T-cell (primary cell): ENCODE results near the gene PYGB. TPM values are rescaled to one million over a fixed set of nuclear protein-coding genes. Genes with fewer than 3 reads are reported as not detected.

ENCODE experiments used
- ATAC-seq, 4 experiments: fragments of 200-7000 bp in 3 of 4; fragments of 150-1000 bp in 1 of 4; cut with Tn5 transposase; replicated peaks in 1 of 4; 1 replicate in 3 of 4; 2 replicates in 1 of 4; pipeline ENCODE4 v1.10.0; 2021; ENCODE audit warnings: moderate library complexity in 3 of 4, mild to moderate bottlenecking in 2 of 4, moderate number of reproducible peaks in 1 of 4
- CTCF ChIA-PET, 2 donors: fragments of 300-600 bp; sonication (Branson Sonifier 250); formaldehyde crosslinking; loops; one replicate each; lab custom pipeline; 2022; ENCODE audit warnings: antibody characterized with exemption in 2 of 2; lab: Charles Lee
- POLR2A ChIA-PET, 2 donors: fragments of 300-600 bp; sonication (Branson Sonifier 250); formaldehyde crosslinking; loops; one replicate each; lab custom pipeline; 2022; ENCODE audit warnings: antibody characterized with exemption in 2 of 2; lab: Charles Lee
- DNase-seq, 35 experiments: peaks; one replicate each; pipeline versions ENCODE4 v3.0.0 to v3.0.0-alpha.2; 2013 to 2023
- H3K27ac ChIP-seq: one replicate; pipeline ENCODE4 v1.5.1; 2013; ENCODE audit warnings: low read length
- H3K27me3 ChIP-seq, 2 experiments: replicated peaks in 1 of 2; 1 replicate in 1 of 2; 2 replicates in 1 of 2; pipeline versions ENCODE4 v1.6.1 to v1.7.0; 2013; ENCODE audit warnings: low read length in 1 of 2, mixed read lengths in 1 of 2; ENCODE audit not compliant: control insufficient read depth in 2 of 2, insufficient read depth in 2 of 2; ENCODE audit errors: extremely low read depth in 1 of 2
- H3K36me3 ChIP-seq, 2 donors: 1 replicate in 1 of 2; 2 replicates in 1 of 2; pipeline versions ENCODE4 v1.6.1 to v1.7.0; 2013; ENCODE audit warnings: low read length in 1 of 2; ENCODE audit not compliant: control insufficient read depth in 2 of 2, insufficient read depth in 1 of 2; ENCODE audit errors: extremely low read depth in 1 of 2
- H3K4me1 ChIP-seq, 2 experiments: 1 replicate in 1 of 2; 2 replicates in 1 of 2; pipeline versions ENCODE4 v1.6.1 to v1.7.0; 2013; ENCODE audit warnings: low read length in 2 of 2, mixed read lengths in 1 of 2; ENCODE audit not compliant: insufficient read depth in 2 of 2, control insufficient read depth in 1 of 2; ENCODE audit errors: extremely low read depth in 1 of 2
- H3K4me3 ChIP-seq, 2 donors: 1 replicate in 1 of 2; 2 replicates in 1 of 2; pipeline versions ENCODE4 v1.5.1 to v1.7.0; 2013; ENCODE audit warnings: mild to moderate bottlenecking in 2 of 2, low read length in 1 of 2, moderate library complexity in 1 of 2; ENCODE audit not compliant: control insufficient read depth in 1 of 2; ENCODE audit errors: extremely low read depth in 1 of 2
- H3K9me3 ChIP-seq: 2 replicates; pipeline ENCODE4 v1.7.0; 2013
- H3K27ac Mint-ChIP-seq, 2 donors: one replicate each; pipeline ENCODE4 v1.8.0; 2020 to 2021; ENCODE audit warnings: mild to moderate bottlenecking in 2 of 2, mixed read lengths in 2 of 2
- H3K27me3 Mint-ChIP-seq, 2 donors: one replicate each; pipeline ENCODE4 v1.8.0; 2021 to 2022; ENCODE audit warnings: mixed read lengths in 2 of 2
- H3K36me3 Mint-ChIP-seq: one replicate; pipeline ENCODE4 v1.8.0; 2021; ENCODE audit warnings: mixed read lengths
- H3K4me1 Mint-ChIP-seq, 3 donors: one replicate each; pipeline ENCODE4 v1.8.0; 2020 to 2022; ENCODE audit warnings: mixed read lengths in 3 of 3, mild to moderate bottlenecking in 1 of 3
- H3K4me3 Mint-ChIP-seq, 3 donors: one replicate each; pipeline ENCODE4 v1.8.0; 2020 to 2022; ENCODE audit warnings: mild to moderate bottlenecking in 3 of 3, mixed read lengths in 3 of 3, moderate library complexity in 3 of 3
- H3K9me3 Mint-ChIP-seq, 3 donors: one replicate each; pipeline ENCODE4 v1.8.0; 2020 to 2022; ENCODE audit warnings: mixed read lengths in 3 of 3
- WGBS: methylation state at CpG from one replicate; pipeline ENCODE4 v1.1.5; 2013; ENCODE audit warnings: missing lambda C conversion rate; ENCODE audit not compliant: insufficient coverage; 5-methylcytosine and 5-hydroxymethylcytosine counted together
- total RNA-seq, 35 experiments: library from RNA in 6 of 35; stranded (reverse) in 6 of 35; fragments of 120-200 nt in 1 of 35; gene quantifications; one replicate each; pipeline versions ENCODE4 v1.2.1 to v1.2.4 and lab custom pipeline; 2013 to 2026

PYGB gene
- total RNA-seq, 5 donors from 2014 or later (not counting 1 experiment from before 2014, with no cell fraction given), result 29.7 to 53.4 (median 36.5) TPM

- Histone ChIP-seq H3K9me3 (no peaks in the 10 kb centered on the region), H3K27ac (peak overlapping the region; percentile 38), H3K4me1 (peaks cover 14 to 29% of the 10 kb centered on the region in 2 experiments), H3K27me3 (peaks cover 0 to 14% of the 10 kb centered on the region in 2 experiments), H3K4me3 (peak overlapping the region; percentile 75 to 100), H3K36me3 (no peaks in the 10 kb centered on the region)
- ChIA-PET POLR2A (no interaction called here), CTCF (interaction anchor here (1.1 to 1.5 kb wide), 4 partner anchors 47 to 253 kb away, joined by 3 to 4 read pairs (median 3); partner anchors contain the start of gene GINS1 (in 1 of the 2))
- DNase-seq, result peak in 7 of 35 experiments; percentile 4 to 39 (median 12)
- 20% methylated on average over 23 of the region's 24 CpGs for WGBS
- Mint-ChIP-seq H3K4me1 (peaks cover 41 to 48% (median 43%) of the 10 kb centered on the region in 3 donors), H3K4me3 (peak overlapping the region; percentile 92 to 94 (median 92)), H3K36me3 (no peaks in the 10 kb centered on the region), H3K9me3 (no peaks in the 10 kb centered on the region), H3K27me3 (peaks cover 3 to 6% of the 10 kb centered on the region in 2 donors), H3K27ac (peak overlapping the region; percentile 67 to 79)
- peak in 2 of 4 experiments; percentile 0 to 1 for ATAC-seq
Observed at GRCh38 chr20:25247000-25247517, 826 bp upstream of the PYGB start.

- H3K27me3 Mint-ChIP-seq, result peaks cover 0 to 1% of the 10 kb centered on the region in 2 donors
- ATAC-seq (peak; percentile 28 to 52 (median 38)), DNase-seq (peak in 7 of 35 experiments; percentile 6 to 26 (median 9))
- ChIA-PET POLR2A (interaction anchor here in 1 of 2 donors (0.5 kb wide), 1 partner anchor 167 kb away, joined by 9 read pairs; no protein-coding TSS in a partner anchor), CTCF (interaction anchor here in 1 of 2 donors (1.0 to 1.5 kb wide), 4 partner anchors 13 to 254 kb away, joined by 3 to 4 read pairs (median 4); partner anchors contain the start of gene GINS1)
- Histone ChIP-seq H3K27ac (peak overlapping the region; percentile 38), H3K9me3 (no peaks in the 10 kb centered on the region), H3K27me3 (peaks cover 0 to 9% of the 10 kb centered on the region in 2 experiments), H3K4me3 (peak overlapping the region; percentile 75 to 100), H3K4me1 (peaks cover 14 to 29% of the 10 kb centered on the region in 2 experiments), H3K36me3 (peaks cover 0 to 1% of the 10 kb centered on the region in 2 donors)
- no peaks in the 10 kb centered on the region for H3K9me3 Mint-ChIP-seq
- H3K4me1 Mint-ChIP-seq, result peaks cover 44 to 52% (median 47%) of the 10 kb centered on the region in 3 donors
- H3K4me3 Mint-ChIP-seq, result peak overlapping the region; percentile 92 to 94 (median 92)
- H3K36me3 Mint-ChIP-seq, result no peaks in the 10 kb centered on the region
- peak overlapping the region in 1 of 2 donors; percentile 79 for H3K27ac Mint-ChIP-seq
- under 1% methylated on average over 35 of the region's 37 CpGs for WGBS
Observed at GRCh38 chr20:25247518-25247955, 348 bp upstream of the PYGB start.

- H3K27ac ChIP-seq, result no peak overlapping the region
- no peak for ATAC-seq
- CTCF ChIA-PET, result interaction anchor here in 1 of 2 donors (0.6 to 1.4 kb wide), 2 partner anchors 150 to 255 kb away, joined by 3 to 4 read pairs; no protein-coding TSS in a partner anchor
- no peaks in the 10 kb centered on the region for H3K9me3 ChIP-seq
- H3K4me1 Mint-ChIP-seq, result peaks cover 44 to 53% (median 50%) of the 10 kb centered on the region in 3 donors
- H3K4me1 ChIP-seq, result peaks cover 14 to 29% of the 10 kb centered on the region in 2 experiments
- DNase-seq, result peak in 3 of 35 experiments; percentile 6 to 21 (median 6)
- 0% methylated on average over 3 of the region's 6 CpGs for WGBS
- POLR2A ChIA-PET, result no interaction called here
- H3K36me3 ChIP-seq, result peaks cover 0 to 3% of the 10 kb centered on the region in 2 donors
- peak overlapping the region; percentile 74 to 100 for H3K4me3 ChIP-seq
- no peaks in the 10 kb centered on the region for H3K9me3 Mint-ChIP-seq
- peak overlapping the region; percentile 89 to 96 (median 92) for H3K4me3 Mint-ChIP-seq
- H3K27me3 Mint-ChIP-seq, result no peaks in the 10 kb centered on the region
- no peaks in the 10 kb centered on the region for H3K36me3 Mint-ChIP-seq
- peak overlapping the region; percentile 81 to 82 for H3K27ac Mint-ChIP-seq
- peaks cover 0 to 9% of the 10 kb centered on the region in 2 experiments for H3K27me3 ChIP-seq
Observed at GRCh38 chr20:25248786-25249172, 894 bp downstream of the PYGB start.

- H3K27me3 Mint-ChIP-seq, result no peaks in the 10 kb centered on the region
- Histone ChIP-seq H3K4me1 (peaks cover 14 to 29% of the 10 kb centered on the region in 2 experiments), H3K27ac (no peak overlapping the region), H3K36me3 (peaks cover 0 to 3% of the 10 kb centered on the region in 2 donors), H3K4me3 (peak overlapping the region; percentile 74 to 100), H3K9me3 (no peaks in the 10 kb centered on the region), H3K27me3 (peaks cover 0 to 9% of the 10 kb centered on the region in 2 experiments)
- CTCF ChIA-PET, result interaction anchor here in 1 of 2 donors (0.6 kb wide), 1 partner anchor 150 kb away, joined by 3 read pairs; no protein-coding TSS in a partner anchor
- no peaks in the 10 kb centered on the region for H3K36me3 Mint-ChIP-seq
- peaks cover 44 to 54% (median 50%) of the 10 kb centered on the region in 3 donors for H3K4me1 Mint-ChIP-seq
- H3K27ac Mint-ChIP-seq, result peak overlapping the region; percentile 81 to 82
- no peak for ATAC-seq
- WGBS, result 93% methylated on average over 3 of the region's 9 CpGs
- DNase-seq, result no peak
- no peaks in the 10 kb centered on the region for H3K9me3 Mint-ChIP-seq
- POLR2A ChIA-PET, result interaction anchor here in 1 of 2 donors (0.6 kb wide), 1 partner anchor 799 kb away, joined by 4 read pairs; no protein-coding TSS in a partner anchor
- H3K4me3 Mint-ChIP-seq, result peak overlapping the region; percentile 89 to 96 (median 92)
Observed at GRCh38 chr20:25249198-25249931, 1.5 kb downstream of the PYGB start.

- Mint-ChIP-seq H3K36me3 (no peaks in the 10 kb centered on the region), H3K4me3 (peak overlapping the region in 2 of 3 donors; percentile 89 to 92), H3K27me3 (no peaks in the 10 kb centered on the region), H3K27ac (peak overlapping the region in 1 of 2 donors; percentile 34), H3K9me3 (no peaks in the 10 kb centered on the region), H3K4me1 (peaks cover 44 to 58% (median 58%) of the 10 kb centered on the region in 3 donors)
- DNase-seq (no peak), ATAC-seq (no peak)
- Histone ChIP-seq H3K9me3 (no peaks in the 10 kb centered on the region), H3K27ac (no peak overlapping the region), H3K27me3 (peaks cover 0 to 9% of the 10 kb centered on the region in 2 experiments), H3K4me3 (peak overlapping the region in 1 of 2 donors; percentile 33), H3K36me3 (peaks cover 0 to 6% of the 10 kb centered on the region in 2 donors), H3K4me1 (peaks cover 14 to 29% of the 10 kb centered on the region in 2 experiments)
- POLR2A ChIA-PET, result interaction anchor here in 1 of 2 donors (0.6 kb wide), 1 partner anchor 56 kb away, joined by 3 read pairs; no protein-coding TSS in a partner anchor
- CTCF ChIA-PET, result interaction anchor here in 1 of 2 donors (0.6 kb wide), 1 partner anchor 214 kb away, joined by 6 read pairs; no protein-coding TSS in a partner anchor
- WGBS, result no CpG with 5 or more reads among the region's 3 CpGs
Observed at GRCh38 chr20:25250508-25250907, 2.6 kb downstream of the PYGB start.
